ENCODE measurements around the gene RAB15. TPM values are rescaled to one million over a fixed set of nuclear protein-coding genes. Genes with fewer than 3 reads are reported as not detected.

The RAB15 gene
- total RNA-seq, 1 experiment from 2014 or later = 0.28 TPM

- Mint-ChIP-seq H3K4me3 (ENCODE audit: unreplicated experiment) (no peak overlapping the region), H3K9me3 (ENCODE audit: unreplicated experiment) (no peaks in the 10 kb centered on the region), H3K36me3 (ENCODE audit: insufficient read depth, unreplicated experiment) (peaks cover 55% of the 10 kb centered on the region), H3K27ac (ENCODE audit: low read depth, unreplicated experiment) (no peak overlapping the region), H3K4me1 (ENCODE audit: insufficient read depth, unreplicated experiment) (no peaks in the 10 kb centered on the region), H3K27me3 (ENCODE audit: insufficient read depth, unreplicated experiment) (no peaks in the 10 kb centered on the region)
- intact Hi-C loops (cut with micrococcal nuclease) = no loop called here
- DNase-seq (ENCODE audit: unreplicated experiment) = no peak
- POLR2A ChIA-PET = interaction anchor here (1.1 kb wide), 1 partner anchor 18 kb away, joined by 3 read pairs; the partner anchor contains the start of gene CHURC1
- CTCF ChIA-PET = interaction anchor here (1.2 kb wide), 1 partner anchor 18 kb away, joined by 3 read pairs; the partner anchor contains the start of gene CHURC1
- BruUV-seq (replicated peaks) = no TSS peak
- TF ChIP-seq, protein P1, sequence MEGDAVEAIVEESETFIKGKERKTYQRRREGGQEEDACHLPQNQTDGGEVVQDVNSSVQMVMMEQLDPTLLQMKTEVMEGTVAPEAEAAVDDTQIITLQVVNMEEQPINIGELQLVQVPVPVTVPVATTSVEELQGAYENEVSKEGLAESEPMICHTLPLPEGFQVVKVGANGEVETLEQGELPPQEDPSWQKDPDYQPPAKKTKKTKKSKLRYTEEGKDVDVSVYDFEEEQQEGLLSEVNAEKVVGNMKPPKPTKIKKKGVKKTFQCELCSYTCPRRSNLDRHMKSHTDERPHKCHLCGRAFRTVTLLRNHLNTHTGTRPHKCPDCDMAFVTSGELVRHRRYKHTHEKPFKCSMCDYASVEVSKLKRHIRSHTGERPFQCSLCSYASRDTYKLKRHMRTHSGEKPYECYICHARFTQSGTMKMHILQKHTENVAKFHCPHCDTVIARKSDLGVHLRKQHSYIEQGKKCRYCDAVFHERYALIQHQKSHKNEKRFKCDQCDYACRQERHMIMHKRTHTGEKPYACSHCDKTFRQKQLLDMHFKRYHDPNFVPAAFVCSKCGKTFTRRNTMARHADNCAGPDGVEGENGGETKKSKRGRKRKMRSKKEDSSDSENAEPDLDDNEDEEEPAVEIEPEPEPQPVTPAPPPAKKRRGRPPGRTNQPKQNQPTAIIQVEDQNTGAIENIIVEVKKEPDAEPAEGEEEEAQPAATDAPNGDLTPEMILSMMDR (IDR thresholded peaks at IDR 0.05; ENCODE audit: unreplicated experiment) = no peak
These were observed 39.9 kb downstream of the RAB15 start for GRCh38 chr14:64932231-64932630.

DNA sequence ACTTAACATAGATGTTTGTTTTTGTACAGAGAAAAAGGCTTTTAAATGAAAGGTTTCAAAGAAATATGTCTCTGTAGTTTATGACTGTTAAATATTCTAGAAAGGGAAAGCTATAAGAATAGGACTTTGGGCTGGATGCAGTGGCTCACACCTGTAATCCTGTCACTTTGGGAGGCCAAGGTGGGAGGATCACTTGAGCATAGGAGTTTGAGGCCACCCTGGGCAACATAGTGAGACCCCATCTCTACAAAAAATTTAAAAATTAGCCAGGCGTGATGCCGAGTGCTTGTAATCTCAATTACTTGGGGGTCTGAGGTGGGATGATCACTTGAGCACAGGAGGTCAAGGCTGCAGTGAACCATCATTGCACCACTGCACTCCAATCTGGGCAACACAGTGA is 41.0 kb downstream of the RAB15 start:
- BruUV-seq (replicated peaks) = no TSS peak
- H3K27ac Mint-ChIP-seq (ENCODE audit: low read depth, unreplicated experiment) = peak overlapping the region; percentile 27
- POLR2A ChIA-PET = interaction anchor here (1.1 kb wide), 1 partner anchor 17 kb away, joined by 3 read pairs; the partner anchor contains the start of gene CHURC1
- no peak for DNase-seq (ENCODE audit: unreplicated experiment)
- TF ChIP-seq, protein P1 (IDR thresholded peaks at IDR 0.05; ENCODE audit: unreplicated experiment) = no peak
- no peak overlapping the region for H3K4me3 Mint-ChIP-seq (ENCODE audit: unreplicated experiment)
- no peaks in the 10 kb centered on the region for H3K27me3 Mint-ChIP-seq (ENCODE audit: insufficient read depth, unreplicated experiment)
- H3K36me3 Mint-ChIP-seq (ENCODE audit: insufficient read depth, unreplicated experiment) = peaks cover 61% of the 10 kb centered on the region
- H3K4me1 Mint-ChIP-seq (ENCODE audit: insufficient read depth, unreplicated experiment) = no peaks in the 10 kb centered on the region
- H3K9me3 Mint-ChIP-seq (ENCODE audit: unreplicated experiment) = no peaks in the 10 kb centered on the region
- CTCF ChIA-PET = interaction anchor here (1.2 kb wide), 1 partner anchor 17 kb away, joined by 3 read pairs; the partner anchor contains the start of gene CHURC1
- intact Hi-C loops (cut with micrococcal nuclease) = no loop called here

DNA sequence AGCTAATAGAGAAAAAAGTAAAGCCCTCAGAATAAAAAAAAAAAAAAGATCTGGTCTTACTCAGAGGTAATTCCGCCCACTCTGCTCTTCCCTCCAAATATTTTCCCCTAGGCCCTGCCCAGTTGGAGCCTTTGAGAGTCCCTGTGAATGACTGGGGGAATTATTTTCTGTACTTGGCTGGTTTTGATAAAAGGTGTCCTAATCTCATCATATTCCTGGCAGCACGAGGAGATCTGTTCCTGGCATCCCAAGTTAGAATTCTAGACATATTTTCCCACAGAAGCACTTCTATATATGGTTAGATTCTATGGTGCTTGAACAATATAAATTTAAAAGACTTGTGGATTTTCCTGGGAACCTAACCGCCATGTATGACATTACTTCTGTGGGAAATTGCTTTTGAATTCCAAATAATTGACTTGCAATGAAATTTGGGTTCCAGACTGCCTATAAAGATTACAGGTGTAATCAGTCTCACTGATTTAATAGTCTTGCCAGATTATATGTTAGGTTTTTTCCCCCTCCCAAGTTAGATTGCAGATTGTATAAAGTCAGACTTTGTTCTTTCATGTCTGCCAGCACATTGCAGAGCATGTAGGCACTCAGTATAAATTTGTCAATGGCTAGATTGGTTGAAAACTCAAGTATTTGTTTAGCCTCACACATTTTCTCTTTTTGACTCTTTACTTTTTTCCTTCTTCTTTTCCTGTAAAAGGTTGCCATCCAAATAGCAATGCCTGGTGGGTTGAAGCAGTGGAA is 41.9 kb downstream of the RAB15 start:
- H3K27ac Mint-ChIP-seq (ENCODE audit: low read depth, unreplicated experiment) = peak overlapping the region; percentile 27
- no TSS peak for BruUV-seq (replicated peaks)
- peaks cover 55% of the 10 kb centered on the region for H3K36me3 Mint-ChIP-seq (ENCODE audit: insufficient read depth, unreplicated experiment)
- no peaks in the 10 kb centered on the region for H3K27me3 Mint-ChIP-seq (ENCODE audit: insufficient read depth, unreplicated experiment)
- no peak for DNase-seq (ENCODE audit: unreplicated experiment)
- H3K9me3 Mint-ChIP-seq (ENCODE audit: unreplicated experiment) = no peaks in the 10 kb centered on the region
- no peak overlapping the region for H3K4me3 Mint-ChIP-seq (ENCODE audit: unreplicated experiment)
- TF ChIP-seq, protein P1 (IDR thresholded peaks at IDR 0.05; ENCODE audit: unreplicated experiment) = no peak
- H3K4me1 Mint-ChIP-seq (ENCODE audit: insufficient read depth, unreplicated experiment) = no peaks in the 10 kb centered on the region
- CTCF ChIA-PET = no interaction called here
- intact Hi-C loops (cut with micrococcal nuclease) = no loop called here
- POLR2A ChIA-PET = no interaction called here

DNA sequence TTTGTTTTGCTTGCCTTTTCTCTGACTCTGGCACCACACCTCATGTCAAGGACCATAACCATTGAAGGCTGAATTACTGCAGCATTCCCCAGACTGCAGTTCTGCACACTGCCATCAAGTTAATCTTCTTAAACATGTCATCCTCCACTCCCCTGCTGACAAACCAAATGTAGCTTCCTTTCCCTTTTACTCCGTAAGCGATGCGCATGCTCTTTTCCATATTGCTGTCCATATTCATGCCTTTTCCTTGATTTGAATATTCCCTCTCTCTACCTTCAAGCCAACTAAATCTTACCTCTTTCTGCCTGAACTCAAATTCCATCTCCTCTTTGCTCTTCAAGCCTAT is 43.1 kb downstream of the RAB15 start:
- DNase-seq (ENCODE audit: unreplicated experiment) = no peak
- TF ChIP-seq, protein P1 (IDR thresholded peaks at IDR 0.05; ENCODE audit: unreplicated experiment) = no peak
- Mint-ChIP-seq H3K4me1 (ENCODE audit: insufficient read depth, unreplicated experiment) (no peaks in the 10 kb centered on the region), H3K4me3 (ENCODE audit: unreplicated experiment) (no peak overlapping the region), H3K9me3 (ENCODE audit: unreplicated experiment) (no peaks in the 10 kb centered on the region), H3K27me3 (ENCODE audit: insufficient read depth, unreplicated experiment) (no peaks in the 10 kb centered on the region), H3K27ac (ENCODE audit: low read depth, unreplicated experiment) (no peak overlapping the region), H3K36me3 (ENCODE audit: insufficient read depth, unreplicated experiment) (peaks cover 53% of the 10 kb centered on the region)
- intact Hi-C loops (cut with micrococcal nuclease) = no loop called here
- ChIA-PET POLR2A (no interaction called here), CTCF (interaction anchor here (0.6 to 0.7 kb wide), 2 partner anchors 37 to 1028 kb away, joined by 3 to 4 read pairs; no protein-coding TSS in a partner anchor)
- no TSS peak for BruUV-seq (replicated peaks)

All from MCF 10A (cell line).